ENCODE data around the gene TUBE1.

DNA sequence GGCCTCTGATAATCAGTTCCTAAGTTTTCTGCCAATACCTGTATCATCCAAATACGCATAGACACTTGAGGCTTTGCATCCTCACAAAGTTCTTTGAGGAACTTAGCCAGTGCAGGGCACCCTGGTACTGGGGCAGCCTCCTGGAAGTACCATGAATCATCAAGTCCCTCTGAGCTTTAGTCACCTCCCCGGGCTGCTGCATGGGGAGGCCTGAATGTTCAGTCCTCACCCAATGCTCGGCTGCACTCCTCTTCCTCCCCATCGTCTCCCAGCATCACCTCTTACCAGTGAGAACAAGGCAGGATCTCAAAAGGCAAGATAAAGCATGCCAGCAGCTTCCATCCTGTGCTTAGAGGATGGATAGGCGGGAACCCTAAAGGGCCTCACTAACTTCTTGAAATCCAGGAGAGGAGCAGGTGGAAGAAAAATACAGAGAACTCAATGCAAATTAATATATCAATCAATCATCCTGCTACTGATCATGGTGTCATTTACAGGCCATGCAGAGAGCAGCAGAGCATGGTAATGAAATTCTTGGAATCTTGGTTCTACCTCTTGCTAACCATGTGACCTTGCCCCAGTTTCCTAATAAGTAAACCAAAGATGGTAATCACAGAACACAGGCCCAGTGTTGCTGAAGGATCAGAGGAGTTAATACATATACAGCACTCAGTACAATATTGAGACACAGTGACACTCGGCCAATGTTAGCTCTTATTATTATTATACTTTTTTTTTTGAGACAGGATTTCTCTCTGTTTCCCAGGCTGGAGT, 38.1 kb downstream of the TUBE1 start:
- no peak for TF ChIP-seq ZNF274 (IDR thresholded peaks at IDR 0.05; ENCODE audit: low read depth, low read length)
- no peak for TF ChIP-seq SUZ12 (IDR thresholded peaks at IDR 0.05; ENCODE audit: extremely low read depth, insufficient read depth, insufficient read length)
